ENCODE results near the gene NAV3. TPM values are rescaled to one million over a fixed set of nuclear protein-coding genes. Genes with fewer than 3 reads are reported as not detected.

Gene NAV3
- total and polyA plus RNA-seq, 4 donors: 1.6 to 12.5 (median 5.6) TPM

DNA sequence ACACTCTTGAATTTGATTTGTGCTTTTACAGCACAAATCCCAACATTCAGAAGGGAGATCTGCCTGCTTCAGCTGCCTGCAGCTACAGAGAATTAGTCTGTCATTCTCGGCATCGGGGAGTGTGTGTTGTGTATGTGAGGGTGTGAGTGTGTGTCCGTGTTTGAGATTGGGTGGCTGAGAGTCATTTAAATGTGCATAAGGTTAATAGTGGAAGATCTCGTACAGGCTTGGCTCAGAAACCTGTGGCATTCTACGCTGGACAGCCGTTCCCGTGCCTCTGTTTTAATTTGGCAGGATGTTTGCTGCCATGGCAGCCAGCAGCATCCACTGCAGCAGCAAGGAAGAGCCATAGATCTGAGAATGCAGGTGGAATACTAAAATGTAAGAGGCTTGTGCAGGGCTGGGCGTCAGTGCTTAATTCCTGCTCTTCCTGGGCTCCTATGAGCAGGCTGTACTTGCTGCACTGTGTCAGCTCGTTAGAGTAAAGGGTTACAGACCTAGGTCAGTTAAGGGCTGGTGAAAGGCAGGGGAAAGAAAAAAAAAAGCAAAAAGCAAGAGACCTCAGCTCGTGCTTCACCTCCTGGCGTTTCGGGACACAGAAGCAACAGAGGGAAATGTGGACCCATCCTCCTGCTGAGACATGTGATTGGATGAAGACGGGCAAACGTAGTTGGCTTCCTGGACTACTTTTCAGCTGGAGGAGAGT is 205.4 kb downstream of the NAV3 start:
- TF ChIP-seq, protein P1, sequence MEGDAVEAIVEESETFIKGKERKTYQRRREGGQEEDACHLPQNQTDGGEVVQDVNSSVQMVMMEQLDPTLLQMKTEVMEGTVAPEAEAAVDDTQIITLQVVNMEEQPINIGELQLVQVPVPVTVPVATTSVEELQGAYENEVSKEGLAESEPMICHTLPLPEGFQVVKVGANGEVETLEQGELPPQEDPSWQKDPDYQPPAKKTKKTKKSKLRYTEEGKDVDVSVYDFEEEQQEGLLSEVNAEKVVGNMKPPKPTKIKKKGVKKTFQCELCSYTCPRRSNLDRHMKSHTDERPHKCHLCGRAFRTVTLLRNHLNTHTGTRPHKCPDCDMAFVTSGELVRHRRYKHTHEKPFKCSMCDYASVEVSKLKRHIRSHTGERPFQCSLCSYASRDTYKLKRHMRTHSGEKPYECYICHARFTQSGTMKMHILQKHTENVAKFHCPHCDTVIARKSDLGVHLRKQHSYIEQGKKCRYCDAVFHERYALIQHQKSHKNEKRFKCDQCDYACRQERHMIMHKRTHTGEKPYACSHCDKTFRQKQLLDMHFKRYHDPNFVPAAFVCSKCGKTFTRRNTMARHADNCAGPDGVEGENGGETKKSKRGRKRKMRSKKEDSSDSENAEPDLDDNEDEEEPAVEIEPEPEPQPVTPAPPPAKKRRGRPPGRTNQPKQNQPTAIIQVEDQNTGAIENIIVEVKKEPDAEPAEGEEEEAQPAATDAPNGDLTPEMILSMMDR (IDR thresholded peaks at IDR 0.05; ENCODE audit: control extremely low read depth, extremely low read depth): no peak
- DNase-seq (peak; percentile 21 to 45 (median 26)), ATAC-seq (ENCODE audit: insufficient read depth, low FRiP score) (no peak)
- H3K4me3 ChIP-seq: no peak overlapping the region
- H3K9me3 ChIP-seq (ENCODE audit: control insufficient read depth in 4 of 4, insufficient read depth in 3 of 4, low read length in 3 of 4): peaks cover 0 to 2% (median 1%) of the 10 kb centered on the region in 4 donors
- WGBS, 2 donors: 58 to 70% methylated on average over 14 of the region's 14 CpGs
- H3K27me3 ChIP-seq (ENCODE audit: control insufficient read depth in 3 of 3, insufficient read depth in 3 of 3, low read length in 2 of 3): no peaks in the 10 kb centered on the region
- no peak overlapping the region for H3K9ac ChIP-seq (ENCODE audit: insufficient read depth in 1 of 2, low read length in 2 of 2)
- no peaks in the 10 kb centered on the region for H3K4me1 ChIP-seq (ENCODE audit: control insufficient read depth in 5 of 5, insufficient read depth in 5 of 5, low read length in 5 of 5)
- no peaks in the 10 kb centered on the region for H3K36me3 ChIP-seq (ENCODE audit: control insufficient read depth in 4 of 4, insufficient read depth in 4 of 4, low read length in 4 of 4)
- H3K27ac ChIP-seq (ENCODE audit: low read depth in 1 of 2, low read length in 1 of 2): peak overlapping the region in 1 of 2 donors; percentile 9

DNA sequence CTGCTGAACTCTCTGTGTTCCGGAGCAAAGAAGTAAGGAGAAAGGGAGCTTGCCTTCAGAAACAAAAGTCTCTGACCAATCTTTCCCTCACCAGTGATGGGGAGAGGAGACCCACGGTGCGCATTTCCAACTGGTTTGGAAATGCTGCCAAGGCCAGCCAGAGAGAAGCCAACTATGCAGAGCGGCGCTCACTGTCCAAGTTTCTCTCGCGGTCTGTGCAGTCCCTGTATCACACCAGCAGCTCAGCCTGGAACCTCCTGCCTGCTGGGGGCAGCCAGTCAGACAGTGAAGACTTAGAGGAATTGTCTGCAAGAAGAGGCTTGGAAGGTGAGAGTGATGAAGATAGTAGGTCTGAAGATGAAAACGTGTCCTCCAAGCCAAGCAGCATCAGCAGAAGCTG is 206.2 kb downstream of the NAV3 start:
- TF ChIP-seq, protein P1 (IDR thresholded peaks at IDR 0.05; ENCODE audit: control extremely low read depth, extremely low read depth): no peak
- no peak overlapping the region for H3K27ac ChIP-seq (ENCODE audit: low read depth in 1 of 2, low read length in 1 of 2)
- WGBS, 2 donors: 92 to 94% methylated on average over 8 of the region's 8 CpGs
- no peaks in the 10 kb centered on the region for H3K36me3 ChIP-seq (ENCODE audit: control insufficient read depth in 4 of 4, insufficient read depth in 4 of 4, low read length in 4 of 4)
- no peaks in the 10 kb centered on the region for H3K4me1 ChIP-seq (ENCODE audit: control insufficient read depth in 5 of 5, insufficient read depth in 5 of 5, low read length in 5 of 5)
- H3K27me3 ChIP-seq (ENCODE audit: control insufficient read depth in 3 of 3, insufficient read depth in 3 of 3, low read length in 2 of 3): no peaks in the 10 kb centered on the region
- peak overlapping the region; percentile 27 for H3K4me3 ChIP-seq
- no peak overlapping the region for H3K9ac ChIP-seq (ENCODE audit: insufficient read depth in 1 of 2, low read length in 2 of 2)
- ATAC-seq (ENCODE audit: insufficient read depth, low FRiP score): no peak
- no peak for DNase-seq
- peaks cover 0 to 2% (median 0%) of the 10 kb centered on the region in 4 donors for H3K9me3 ChIP-seq (ENCODE audit: control insufficient read depth in 4 of 4, insufficient read depth in 3 of 4, low read length in 3 of 4)

DNA sequence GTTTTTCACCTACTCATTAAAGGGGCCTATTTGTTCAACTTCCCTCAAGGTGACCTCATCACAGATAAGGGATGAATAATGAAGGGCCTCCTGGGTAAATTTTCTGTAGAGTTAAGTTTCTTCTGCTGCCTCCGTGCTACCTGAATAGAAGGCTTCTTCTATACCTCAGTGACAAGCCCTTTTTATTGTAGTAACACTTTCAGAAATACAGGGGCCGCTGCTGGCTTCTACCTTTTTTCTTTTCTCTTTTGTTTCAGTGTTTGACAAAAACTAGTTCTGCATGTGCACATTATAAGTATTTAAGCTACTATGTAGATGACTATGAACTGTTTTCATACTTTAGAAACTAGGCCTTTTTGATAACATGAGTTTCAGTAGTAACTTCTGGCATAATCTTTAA is 207.0 kb downstream of the NAV3 start:
- DNase-seq: no peak
- Histone ChIP-seq H3K9ac (ENCODE audit: insufficient read depth in 1 of 2, low read length in 2 of 2) (no peak overlapping the region), H3K9me3 (ENCODE audit: control insufficient read depth in 4 of 4, insufficient read depth in 3 of 4, low read length in 3 of 4) (peaks cover 0 to 2% (median 0%) of the 10 kb centered on the region in 4 donors), H3K27ac (ENCODE audit: low read depth in 1 of 2, low read length in 1 of 2) (no peak overlapping the region), H3K4me3 (no peak overlapping the region), H3K36me3 (ENCODE audit: control insufficient read depth in 4 of 4, insufficient read depth in 4 of 4, low read length in 4 of 4) (no peaks in the 10 kb centered on the region), H3K4me1 (ENCODE audit: control insufficient read depth in 5 of 5, insufficient read depth in 5 of 5, low read length in 5 of 5) (no peaks in the 10 kb centered on the region), H3K27me3 (ENCODE audit: control insufficient read depth in 3 of 3, insufficient read depth in 3 of 3, low read length in 2 of 3) (no peaks in the 10 kb centered on the region)
- TF ChIP-seq, protein P1 (IDR thresholded peaks at IDR 0.05; ENCODE audit: control extremely low read depth, extremely low read depth): no peak
- WGBS, 2 donors: 78 to 88% methylated on average over 2 of the region's 2 CpGs
- no peak for ATAC-seq (ENCODE audit: insufficient read depth, low FRiP score)

Measured in lung (tissue), 12 donors.